Tibial artery (tissue), 4 donors: ENCODE data around the gene PPM1A.
A peak's percentile ranks its signal among the peaks of the same experiment; 100 is the strongest.

Experiments
- DNase-seq, 2 donors: peaks; one replicate each; pipeline ENCODE4 v3.0.0-alpha.2; 2019
- H3K27ac ChIP-seq, 2 donors: fragments of 200-600 bp; sonication (generic) in 1 of 2; 1 replicate in 1 of 2; 2 replicates in 1 of 2; pipeline ENCODE4 v1.5.1; 2018 to 2019; ENCODE audit warnings: mild to moderate bottlenecking in 1 of 2
- H3K27me3 ChIP-seq, 2 donors: fragments of 200-600 bp; sonication (generic) in 1 of 2; one replicate each; pipeline versions ENCODE4 v1.5.1 to v1.6.0; 2016 to 2019
- H3K36me3 ChIP-seq, 3 donors: fragments of 200-600 bp; sonication (generic) in 2 of 3; one replicate each; pipeline ENCODE4 v1.5.1; 2016 to 2019; ENCODE audit warnings: mild to moderate bottlenecking in 2 of 3
- H3K4me1 ChIP-seq, 4 donors: fragments of 200-600 bp; sonication (generic) in 2 of 4; 1 replicate in 3 of 4; 2 replicates in 1 of 4; pipeline ENCODE4 v1.5.1; 2016 to 2019
- H3K4me3 ChIP-seq, 2 donors: fragments of 200-600 bp; sonication (generic) in 1 of 2; 1 replicate in 1 of 2; 2 replicates in 1 of 2; pipeline ENCODE4 v1.5.1; 2018 to 2019; ENCODE audit warnings: mild to moderate bottlenecking in 2 of 2
- H3K9me3 ChIP-seq, 3 donors: fragments of 200-600 bp; sonication (generic) in 1 of 3; one replicate each; pipeline ENCODE4 v1.5.1; 2016 to 2019
- intact Hi-C: fragments of 100-400 bp; cut with DNase I; formaldehyde crosslinking; loops from one replicate; pipeline ENCODE4 v1.15.0; 2023; ENCODE audit warnings: low total_unique reads
- TF ChIP-seq, protein P1 (sequence below), 2 experiments: fragments of 200-600 bp in 1 of 2; fragments of 450-650 bp in 1 of 2; IDR thresholded peaks; one replicate each; pipeline ENCODE4 v1.5.1; 2017 to 2019; ENCODE audit warnings: antibody characterized with exemption in 2 of 2, mild to moderate bottlenecking in 1 of 2, moderate library complexity in 1 of 2

The PPM1A gene

DNA sequence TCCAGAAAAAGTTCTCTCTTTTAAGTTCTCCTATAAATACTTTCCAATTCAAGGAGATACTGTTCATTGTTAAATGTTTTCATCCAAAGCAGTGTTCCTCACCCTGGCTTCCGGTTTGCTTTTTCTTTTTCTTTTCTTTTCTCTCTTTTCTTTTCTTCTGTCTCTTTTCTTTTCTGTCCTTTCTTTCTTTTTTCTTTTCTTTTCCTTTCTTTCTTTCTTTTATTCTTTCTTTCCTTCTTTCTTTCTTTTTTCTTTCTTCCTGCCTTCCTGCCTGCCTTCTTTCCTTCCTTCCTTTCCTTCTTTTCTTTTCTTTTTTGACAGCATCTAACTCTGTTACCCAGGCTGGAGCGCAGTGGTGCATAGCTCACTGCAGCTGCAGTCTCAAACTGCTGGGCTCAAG lies 75.8 kb downstream of the PPM1A start:
- intact Hi-C loops, result no loop called here

DNA sequence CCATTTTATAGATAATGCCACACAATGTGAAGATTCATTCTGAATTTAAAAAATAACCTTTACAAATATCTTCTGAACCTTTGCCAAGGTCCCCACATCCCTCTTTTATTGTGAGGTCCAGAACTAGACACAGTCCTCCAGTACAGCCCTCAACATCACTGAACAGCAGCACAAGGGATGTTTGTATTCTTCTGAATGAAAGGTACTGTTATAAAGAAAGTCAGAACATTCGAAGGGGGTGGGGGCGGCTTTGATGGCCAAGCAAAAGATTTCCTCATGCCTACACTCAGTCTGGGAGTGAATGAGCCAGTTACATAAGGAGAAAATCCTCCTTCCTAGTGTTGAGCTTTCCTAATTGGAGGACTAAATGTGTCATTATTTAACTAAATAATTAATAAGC lies 77.3 kb downstream of the PPM1A start:
- Histone ChIP-seq H3K4me1 (peaks cover 0 to 14% (median 6%) of the 10 kb centered on the region in 4 donors), H3K27ac (no peak overlapping the region), H3K4me3 (no peak overlapping the region), H3K27me3 (peaks cover 0 to 22% of the 10 kb centered on the region in 2 donors), H3K9me3 (no peaks in the 10 kb centered on the region), H3K36me3 (no peaks in the 10 kb centered on the region)
- intact Hi-C loops, result no loop called here
- TF ChIP-seq, protein P1, sequence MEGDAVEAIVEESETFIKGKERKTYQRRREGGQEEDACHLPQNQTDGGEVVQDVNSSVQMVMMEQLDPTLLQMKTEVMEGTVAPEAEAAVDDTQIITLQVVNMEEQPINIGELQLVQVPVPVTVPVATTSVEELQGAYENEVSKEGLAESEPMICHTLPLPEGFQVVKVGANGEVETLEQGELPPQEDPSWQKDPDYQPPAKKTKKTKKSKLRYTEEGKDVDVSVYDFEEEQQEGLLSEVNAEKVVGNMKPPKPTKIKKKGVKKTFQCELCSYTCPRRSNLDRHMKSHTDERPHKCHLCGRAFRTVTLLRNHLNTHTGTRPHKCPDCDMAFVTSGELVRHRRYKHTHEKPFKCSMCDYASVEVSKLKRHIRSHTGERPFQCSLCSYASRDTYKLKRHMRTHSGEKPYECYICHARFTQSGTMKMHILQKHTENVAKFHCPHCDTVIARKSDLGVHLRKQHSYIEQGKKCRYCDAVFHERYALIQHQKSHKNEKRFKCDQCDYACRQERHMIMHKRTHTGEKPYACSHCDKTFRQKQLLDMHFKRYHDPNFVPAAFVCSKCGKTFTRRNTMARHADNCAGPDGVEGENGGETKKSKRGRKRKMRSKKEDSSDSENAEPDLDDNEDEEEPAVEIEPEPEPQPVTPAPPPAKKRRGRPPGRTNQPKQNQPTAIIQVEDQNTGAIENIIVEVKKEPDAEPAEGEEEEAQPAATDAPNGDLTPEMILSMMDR (IDR thresholded peaks at IDR 0.05), result no peak
- no peak for DNase-seq

More for the DNA sequence above, 75.8 kb downstream of the PPM1A start:
- no peak overlapping the region for H3K4me3 ChIP-seq
- peaks cover 0 to 19% of the 10 kb centered on the region in 2 donors for H3K27me3 ChIP-seq
- H3K4me1 ChIP-seq, result peaks cover 0 to 8% (median 6%) of the 10 kb centered on the region in 4 donors
- H3K9me3 ChIP-seq, result no peaks in the 10 kb centered on the region
- no peak overlapping the region for H3K27ac ChIP-seq
- TF ChIP-seq, protein P1 (IDR thresholded peaks at IDR 0.05), result no peak
- DNase-seq, result no peak
- H3K36me3 ChIP-seq, result no peaks in the 10 kb centered on the region

DNA sequence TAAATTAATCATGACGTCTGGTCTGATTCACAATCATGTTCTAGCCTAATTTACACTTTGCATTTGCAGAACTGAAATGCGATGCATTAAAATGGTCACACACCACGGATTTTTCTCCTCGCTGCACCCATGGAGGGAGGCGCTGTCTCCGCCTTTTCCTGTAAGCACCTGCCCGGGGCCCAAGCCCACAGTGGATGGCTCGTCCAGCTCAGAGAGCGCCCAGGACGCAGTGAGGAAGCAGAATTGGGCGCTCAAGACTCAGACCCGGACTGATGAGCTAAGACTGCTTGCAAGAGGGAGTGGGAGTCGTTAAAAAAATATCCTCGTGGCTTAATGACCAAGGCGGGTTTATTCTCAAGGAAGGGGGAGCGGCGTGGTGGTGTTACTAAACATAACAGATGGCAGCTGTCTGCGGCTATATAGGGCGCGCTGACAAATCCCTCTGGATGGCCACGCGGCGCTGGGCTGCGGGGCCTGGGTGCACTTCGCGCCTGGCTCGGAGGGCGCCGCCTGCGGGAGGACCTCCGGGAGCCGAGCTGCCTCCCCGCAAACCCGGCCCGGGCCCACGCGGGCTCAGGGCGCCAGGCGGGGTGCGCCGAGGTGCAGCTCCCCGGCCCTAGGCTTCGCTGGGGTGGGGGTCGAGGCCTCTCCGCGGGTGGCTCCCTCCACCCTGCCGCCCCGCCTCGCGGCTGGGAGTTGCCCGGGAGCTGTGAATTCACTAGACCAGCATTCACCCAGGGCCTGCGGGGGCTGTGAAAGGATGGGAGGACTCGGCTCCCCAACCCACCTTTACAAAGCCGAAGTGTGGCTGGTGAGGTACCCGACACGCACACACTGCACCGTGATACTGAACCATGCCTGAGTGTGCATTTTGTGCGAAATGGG lies 78.7 kb downstream of the PPM1A start:
- Histone ChIP-seq H3K4me1 (peaks cover 0 to 21% (median 8%) of the 10 kb centered on the region in 4 donors), H3K9me3 (no peaks in the 10 kb centered on the region), H3K27me3 (peaks cover 0 to 25% of the 10 kb centered on the region in 2 donors), H3K4me3 (peak overlapping the region in 1 of 2 donors; percentile 19), H3K36me3 (no peaks in the 10 kb centered on the region), H3K27ac (no peak overlapping the region)
- no peak for DNase-seq
- intact Hi-C loops, result no loop called here
- TF ChIP-seq, protein P1 (IDR thresholded peaks at IDR 0.05), result no peak

DNA sequence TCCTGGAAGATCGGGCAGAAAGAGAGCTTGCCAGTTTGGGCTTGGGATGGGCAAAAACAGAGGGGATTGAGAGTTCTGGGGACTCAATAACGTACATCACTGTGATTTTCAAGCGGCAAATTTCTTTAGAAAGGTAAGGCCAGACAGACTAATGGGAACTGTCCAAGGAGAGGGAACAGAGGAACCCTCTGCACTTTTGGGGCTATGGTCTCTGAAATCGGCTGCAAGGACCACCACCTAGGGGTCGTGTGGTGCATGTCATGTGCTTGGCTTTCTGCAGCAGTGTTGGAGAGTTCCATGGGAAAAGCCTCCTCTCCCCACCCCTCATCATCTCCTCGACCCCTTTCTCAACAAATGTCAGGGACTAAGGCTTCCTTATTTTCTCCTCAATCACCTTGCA lies 79.6 kb downstream of the PPM1A start:
- Histone ChIP-seq H3K36me3 (no peaks in the 10 kb centered on the region), H3K27ac (no peak overlapping the region), H3K4me1 (peaks cover 0 to 21% (median 8%) of the 10 kb centered on the region in 4 donors), H3K27me3 (peaks cover 0 to 23% of the 10 kb centered on the region in 2 donors), H3K9me3 (no peaks in the 10 kb centered on the region), H3K4me3 (no peak overlapping the region)
- intact Hi-C loops, result no loop called here
- TF ChIP-seq, protein P1 (IDR thresholded peaks at IDR 0.05), result no peak
- no peak for DNase-seq

DNA sequence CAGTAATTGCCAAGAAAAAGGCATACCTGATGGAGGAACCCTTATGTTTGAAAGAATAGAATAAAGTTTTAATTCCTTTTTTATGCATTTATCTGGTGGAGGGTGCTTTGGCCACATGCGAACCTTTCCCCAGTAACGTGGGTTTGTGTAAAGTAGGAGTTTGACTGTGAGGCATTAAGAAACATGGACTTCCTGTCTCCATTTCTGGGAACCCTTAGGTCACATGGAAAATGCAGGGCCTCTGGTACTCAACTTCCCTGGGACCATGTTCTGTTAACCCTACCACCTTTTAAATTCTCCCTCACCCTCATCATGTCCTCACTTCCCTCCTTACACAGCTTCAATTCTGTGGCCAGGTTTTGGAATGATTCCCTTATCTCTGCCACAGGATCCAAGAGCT lies 80.3 kb downstream of the PPM1A start:
- intact Hi-C loops, result no loop called here

More for the DNA sequence above, 80.3 kb downstream of the PPM1A start:
- DNase-seq, result no peak
- Histone ChIP-seq H3K27ac (no peak overlapping the region), H3K36me3 (no peaks in the 10 kb centered on the region), H3K4me3 (no peak overlapping the region), H3K4me1 (peaks cover 0 to 21% (median 8%) of the 10 kb centered on the region in 4 donors), H3K9me3 (no peaks in the 10 kb centered on the region), H3K27me3 (peaks cover 0 to 23% of the 10 kb centered on the region in 2 donors)
- TF ChIP-seq, protein P1 (IDR thresholded peaks at IDR 0.05), result no peak
